H1 (cell line): Measurements from ENCODE around the gene SIM2. TPM values are rescaled to one million over a fixed set of nuclear protein-coding genes. Genes with fewer than 3 reads are reported as not detected.
A peak's percentile ranks its signal among the peaks of the same experiment; 100 is the strongest.

ENCODE experiments used
- ASH2L ChIP-seq: fragments of 200-600, 300-600 bp; sonication (generic); IDR thresholded peaks from one replicate; pipeline ENCODE4 v1.7.1; 2017; ENCODE audit warnings: low read length
- BACH1 ChIP-seq: IDR thresholded peaks from 2 replicates; pipeline ENCODE4 v1.6.1; 2012; ENCODE audit warnings: low read length, improper control_type of control experiment
- CBX5 ChIP-seq: fragments of 300-800, 300-1000 bp; sonication (generic); IDR thresholded peaks from 2 replicates; pipeline ENCODE4 v1.7.1; 2016; ENCODE audit warnings: antibody characterized with exemption, low read length, low read depth
- CREB1 ChIP-seq: IDR thresholded peaks from 2 replicates; pipeline ENCODE4 v1.6.1; 2012; ENCODE audit warnings: inconsistent platforms
- CTBP2 ChIP-seq: IDR thresholded peaks from 2 replicates; pipeline ENCODE4 v1.7.0; 2011; ENCODE audit warnings: borderline replicate concordance, mild to moderate bottlenecking, moderate library complexity, mixed read lengths, low read length; ENCODE audit not compliant: insufficient read depth, insufficient read length
- E2F6 ChIP-seq: IDR thresholded peaks from 2 replicates; pipeline ENCODE4 v1.6.1; 2012; ENCODE audit warnings: inconsistent platforms
- EZH2 ChIP-seq: fragments of 200-600 bp; sonication (generic); IDR thresholded peaks from 2 replicates; pipeline ENCODE4 v1.7.1; 2012; ENCODE audit warnings: low read depth, mild to moderate bottlenecking, moderate library complexity, low read length, inconsistent platforms; ENCODE audit not compliant: severe bottlenecking
- FOSL1 ChIP-seq: IDR thresholded peaks from 2 replicates; pipeline ENCODE4 v1.6.1; 2011; ENCODE audit warnings: mild to moderate bottlenecking, low read depth, low read length, moderate library complexity; ENCODE audit not compliant: insufficient read depth
- HDAC6 ChIP-seq: IDR thresholded peaks from one replicate; pipeline ENCODE4 v1.7.1; 2012; ENCODE audit warnings: low read depth, mild to moderate bottlenecking, inconsistent platforms, low read length, moderate library complexity
- KDM4A ChIP-seq: IDR thresholded peaks from one replicate; pipeline ENCODE4 v1.7.1; 2012; ENCODE audit warnings: low read depth, mild to moderate bottlenecking, moderate library complexity, low read length, inconsistent platforms; ENCODE audit not compliant: severe bottlenecking
- POLR2A ChIP-seq, 2 experiments: IDR thresholded peaks; 1 replicate in 1 of 2; 2 replicates in 1 of 2; pipeline ENCODE4 v1.6.1; 2011; ENCODE audit warnings: low read depth in 2 of 2, low read length in 2 of 2, mild to moderate bottlenecking in 2 of 2; ENCODE audit errors: control extremely low read depth in 1 of 2
- RAD21 ChIP-seq, 2 experiments: IDR thresholded peaks in 1 of 2; conservative IDR thresholded peaks in 1 of 2; 2 replicates each; pipeline ENCODE4 v1.6.1; 2011; ENCODE audit warnings: low read depth in 2 of 2, low read length in 2 of 2, improper control_type of control experiment in 1 of 2, inconsistent platforms in 1 of 2, mild to moderate bottlenecking in 1 of 2, moderate library complexity in 1 of 2
- RNF2 ChIP-seq: fragments of 200-900, 300-1000 bp; sonication (generic); IDR thresholded peaks from 2 replicates; pipeline ENCODE4 v1.7.1; 2016; ENCODE audit warnings: borderline replicate concordance, low read depth, mild to moderate bottlenecking, antibody characterized with exemption, low read length; ENCODE audit not compliant: poor library complexity, severe bottlenecking; ENCODE audit errors: missing control alignments
- TCF12 ChIP-seq: IDR thresholded peaks from 2 replicates; pipeline ENCODE4 v1.6.1; 2011; ENCODE audit warnings: low read depth, mild to moderate bottlenecking, low read length
- TEAD4 ChIP-seq: IDR thresholded peaks from 2 replicates; pipeline ENCODE4 v1.6.1; 2012; ENCODE audit warnings: low read depth, low read length, inconsistent platforms, mixed read lengths
- polyA plus RNA-seq, 7 experiments: library from polyadenylated mRNA; depleted of rRNA in 3 of 7; stranded (reverse) in 5 of 7; unstranded in 2 of 7; fragments of >200 nt in 5 of 7; fragments of 200-250 nt in 2 of 7; gene quantifications; 1 replicate in 5 of 7; 2 replicates in 1 of 7; 4 replicates in 1 of 7; pipeline versions ENCODE4 v1.2.1 to v1.2.3, GENCODE V29; 2011 to 2013; ENCODE audit warnings: missing spikeins in 2 of 7, mixed read lengths in 2 of 7
- total RNA-seq: library from RNA; stranded (reverse); fragmentation: NEBNext Ultra II Directional; extraction: Animal tissue kit (Norgen Biotek cat#: 25700); gene quantifications from 2 replicates; pipeline ENCODE4 v1.2.1, GENCODE V29; 2021
- TF ChIP-seq, protein P1 (sequence below): IDR thresholded peaks from 2 replicates; pipeline ENCODE4 v1.6.1; 2012; ENCODE audit warnings: low read length, inconsistent platforms
- TF ChIP-seq, protein P2 (sequence below): IDR thresholded peaks from 2 replicates; pipeline ENCODE4 v1.6.1; 2011; ENCODE audit warnings: low read depth, mild to moderate bottlenecking, low read length; ENCODE audit not compliant: insufficient read depth

The SIM2 gene
- total and polyA plus RNA-seq, 2 of the 8 experiments (the other 6 are each of a cell fraction or from before 2014, with no cell fraction given): 0.05 to 0.26 TPM

DNA sequence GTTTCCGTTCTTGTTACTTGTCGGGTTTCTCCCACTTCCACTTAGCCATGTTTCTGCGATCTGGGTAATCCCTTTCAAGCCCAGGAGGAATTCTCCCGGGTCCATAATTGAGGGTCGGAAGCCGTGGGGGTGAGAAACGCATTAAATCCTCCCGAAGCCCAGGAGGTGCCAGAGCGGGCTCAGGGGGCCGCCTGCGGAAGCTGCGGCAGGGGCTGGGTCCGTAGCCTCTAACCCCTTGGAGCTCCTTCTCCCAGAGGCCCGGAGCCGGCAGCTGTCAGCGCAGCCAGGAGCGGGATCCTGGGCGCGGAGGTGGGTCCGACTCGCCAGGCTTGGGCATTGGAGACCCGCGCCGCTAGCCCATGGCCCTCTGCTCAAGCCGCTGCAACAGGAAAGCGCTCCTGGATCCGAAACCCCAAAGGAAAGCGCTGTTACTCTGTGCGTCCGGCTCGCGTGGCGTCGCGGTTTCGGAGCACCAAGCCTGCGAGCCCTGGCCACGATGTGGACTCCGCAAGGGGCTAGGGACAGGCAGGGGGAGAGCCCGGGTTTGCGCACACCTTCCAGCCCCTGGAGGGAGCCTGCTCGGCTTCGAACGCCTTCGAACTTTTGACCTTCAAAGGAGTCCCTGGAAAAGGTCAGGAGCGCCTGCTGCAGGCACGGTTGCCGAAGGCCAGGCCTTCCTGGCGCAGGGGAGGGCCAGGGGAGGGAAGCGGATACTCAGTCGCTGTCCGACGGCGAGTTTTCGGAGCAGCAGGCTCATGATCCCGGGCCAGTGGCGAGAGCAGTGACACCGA lies 1.7 kb upstream of the SIM2 start (continued):
- TF ChIP-seq, protein P1, sequence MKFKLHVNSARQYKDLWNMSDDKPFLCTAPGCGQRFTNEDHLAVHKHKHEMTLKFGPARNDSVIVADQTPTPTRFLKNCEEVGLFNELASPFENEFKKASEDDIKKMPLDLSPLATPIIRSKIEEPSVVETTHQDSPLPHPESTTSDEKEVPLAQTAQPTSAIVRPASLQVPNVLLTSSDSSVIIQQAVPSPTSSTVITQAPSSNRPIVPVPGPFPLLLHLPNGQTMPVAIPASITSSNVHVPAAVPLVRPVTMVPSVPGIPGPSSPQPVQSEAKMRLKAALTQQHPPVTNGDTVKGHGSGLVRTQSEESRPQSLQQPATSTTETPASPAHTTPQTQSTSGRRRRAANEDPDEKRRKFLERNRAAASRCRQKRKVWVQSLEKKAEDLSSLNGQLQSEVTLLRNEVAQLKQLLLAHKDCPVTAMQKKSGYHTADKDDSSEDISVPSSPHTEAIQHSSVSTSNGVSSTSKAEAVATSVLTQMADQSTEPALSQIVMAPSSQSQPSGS: no peak
- no peak for TF ChIP-seq BACH1
- TF ChIP-seq HDAC6: no peak
- peak; percentile 81 for TF ChIP-seq CTBP2
- TF ChIP-seq POLR2A (IDR thresholded peaks at IDR 0.05; ENCODE audit: control extremely low read depth in 1 of 2, low read depth in 2 of 2, low read length in 2 of 2): no peak
- peak; percentile 51 for TF ChIP-seq E2F6
- peak; percentile 21; a peak in 2 of 4 replicates for TF ChIP-seq RAD21 (IDR thresholded peaks at IDR 0.05 in 1 of 2, conservative IDR thresholded peaks at IDR 0.05 in 1 of 2; ENCODE audit: low read depth in 2 of 2, low read length in 2 of 2)
- no peak for TF ChIP-seq ASH2L
- TF ChIP-seq TCF12: no peak
- no peak for TF ChIP-seq TEAD4
- TF ChIP-seq KDM4A: peak; percentile 46
- TF ChIP-seq EZH2: peak; percentile 93
- TF ChIP-seq, protein P2, sequence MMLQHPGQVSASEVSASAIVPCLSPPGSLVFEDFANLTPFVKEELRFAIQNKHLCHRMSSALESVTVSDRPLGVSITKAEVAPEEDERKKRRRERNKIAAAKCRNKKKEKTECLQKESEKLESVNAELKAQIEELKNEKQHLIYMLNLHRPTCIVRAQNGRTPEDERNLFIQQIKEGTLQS: no peak
- TF ChIP-seq CREB1: no peak
- TF ChIP-seq CBX5: no peak
- TF ChIP-seq FOSL1: no peak
- TF ChIP-seq RNF2: peak; percentile 89
